Breast epithelium (tissue), 4 donors: Measurements from ENCODE around the gene KRT3. TPM values are rescaled to one million over a fixed set of nuclear protein-coding genes. Genes with fewer than 3 reads are reported as not detected.

Experiments used
- DNase-seq, 2 donors: peaks; one replicate each; pipeline ENCODE4 v3.0.0-alpha.2; 2019; ENCODE audit warnings: low spot score in 2 of 2
- H3K27ac ChIP-seq, 2 donors: fragments of 200-600 bp; sonication (generic) in 1 of 2; one replicate each; pipeline ENCODE4 v1.5.1; 2016 to 2019; ENCODE audit warnings: mild to moderate bottlenecking in 1 of 2
- H3K27me3 ChIP-seq, 2 donors: fragments of 200-600 bp; sonication (generic) in 1 of 2; one replicate each; pipeline versions ENCODE4 v1.5.1 to v1.6.0; 2017 to 2019; ENCODE audit warnings: control low read depth in 1 of 2, mild to moderate bottlenecking in 1 of 2
- H3K36me3 ChIP-seq: fragments of 200-600 bp; one replicate; pipeline ENCODE4 v1.5.1; 2019
- H3K4me1 ChIP-seq, 2 donors: fragments of 200-600 bp; sonication (generic); one replicate each; pipeline ENCODE4 v1.5.1; 2016 to 2019; ENCODE audit warnings: control low read depth in 1 of 2
- H3K4me3 ChIP-seq, 3 donors: fragments of 200-600 bp; sonication (generic); 1 replicate in 2 of 3; 2 replicates in 1 of 3; pipeline ENCODE4 v1.5.1; 2016 to 2019; ENCODE audit warnings: mild to moderate bottlenecking in 3 of 3, moderate library complexity in 2 of 3
- H3K9me3 ChIP-seq, 2 donors: fragments of 200-600 bp; sonication (generic) in 1 of 2; one replicate each; pipeline ENCODE4 v1.5.1; 2016 to 2019; ENCODE audit warnings: control low read depth in 1 of 2
- POLR2A ChIP-seq: fragments of 450-650 bp; IDR thresholded peaks from one replicate; pipeline ENCODE4 v1.6.1; 2016; ENCODE audit warnings: antibody characterized with exemption, mild to moderate bottlenecking, moderate library complexity
- POLR2AphosphoS5 ChIP-seq, 3 donors: sonication (generic); formaldehyde crosslinking; IDR thresholded peaks; one replicate each; pipeline ENCODE4 v1.6.1; 2017; ENCODE audit warnings: antibody characterized with exemption in 3 of 3
- intact Hi-C: fragments of 100-400 bp; cut with DNase I; formaldehyde crosslinking; loops from one replicate; pipeline ENCODE4 v1.15.1; 2023; ENCODE audit warnings: low total_unique reads
- total RNA-seq, 3 donors: library from RNA; depleted of rRNA; stranded (reverse); fragments of >200 nt; gene quantifications; one replicate each; pipeline ENCODE4 v1.1.0, GENCODE V29; 2016
- TF ChIP-seq, protein P1 (sequence below), 3 donors: fragments of 450-650 bp; IDR thresholded peaks; one replicate each; pipeline ENCODE4 v1.5.1; 2016 to 2017; ENCODE audit warnings: antibody characterized with exemption in 3 of 3, mild to moderate bottlenecking in 3 of 3, moderate library complexity in 3 of 3

Gene KRT3
- total RNA-seq, 3 donors from 2014 or later, result not detected

DNA sequence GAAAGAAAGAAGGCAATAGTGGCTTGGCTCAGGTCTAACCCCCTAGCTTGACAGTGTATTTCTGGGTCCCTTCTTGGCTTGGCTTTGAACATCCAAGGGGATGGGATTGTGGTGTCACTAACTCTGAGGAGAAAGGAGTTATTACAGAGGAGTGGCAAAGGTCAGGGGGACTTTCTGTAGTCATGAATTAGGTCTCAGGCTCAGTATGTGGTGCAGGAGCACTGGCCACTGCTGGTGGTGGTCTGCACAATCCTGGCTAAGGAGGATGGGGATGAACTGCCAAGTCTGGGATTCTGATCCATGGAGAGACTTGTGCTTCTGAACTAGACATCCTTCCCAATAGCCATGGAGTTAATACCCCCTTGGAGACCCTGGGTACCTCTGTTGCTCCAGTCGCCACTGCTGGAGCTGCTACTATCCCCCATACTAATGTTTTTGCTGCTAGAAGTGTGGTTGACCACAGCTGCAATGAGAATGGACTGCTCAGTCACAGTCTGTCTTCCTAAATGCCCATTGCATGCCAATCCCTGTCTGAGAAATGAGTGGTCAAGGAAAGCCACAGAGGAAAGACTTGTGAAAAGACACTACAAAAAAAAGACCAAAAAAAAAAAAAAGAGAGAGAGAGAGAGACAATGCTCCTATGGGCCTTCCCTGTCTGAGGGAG lies 51.3 kb downstream of the KRT3 start:
- no peak overlapping the region for H3K27ac ChIP-seq

DNA sequence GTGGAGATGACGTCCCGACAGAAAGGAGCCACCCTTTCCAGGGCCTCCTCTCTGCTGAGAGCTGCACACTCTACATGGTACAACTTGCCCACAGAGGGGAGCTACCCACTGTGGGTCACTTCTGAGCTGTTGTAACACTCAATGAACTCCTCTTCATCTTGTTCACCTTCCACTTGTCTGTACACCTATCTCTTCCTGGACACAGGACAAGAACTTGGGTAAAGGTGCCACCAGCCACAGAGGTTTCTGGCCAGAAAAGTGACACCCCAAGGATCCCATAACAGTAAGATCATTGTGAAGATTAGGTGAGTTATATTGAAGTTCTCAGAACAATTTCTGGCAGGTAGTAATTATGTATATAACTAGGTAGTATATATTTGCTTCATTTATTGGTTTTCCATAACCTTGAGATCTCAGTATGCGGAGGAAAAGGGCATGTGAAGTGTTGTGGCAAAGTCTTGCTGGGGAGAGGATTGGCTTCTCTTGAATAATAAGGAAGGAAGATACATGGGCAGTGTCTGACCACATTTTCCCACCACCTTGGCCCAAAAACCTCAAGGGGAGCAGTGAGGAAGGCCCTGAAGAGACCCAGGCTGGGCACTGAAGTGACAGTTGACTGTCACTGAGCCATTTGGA lies 53.0 kb downstream of the KRT3 start:
- H3K4me3 ChIP-seq, result no peak overlapping the region
- intact Hi-C loops, result no loop called here
- no peaks in the 10 kb centered on the region for H3K4me1 ChIP-seq
- H3K9me3 ChIP-seq, result no peaks in the 10 kb centered on the region
- H3K36me3 ChIP-seq, result no peaks in the 10 kb centered on the region
- DNase-seq, result no peak
- H3K27ac ChIP-seq, result no peak overlapping the region
- H3K27me3 ChIP-seq, result peaks cover 0 to 8% of the 10 kb centered on the region in 2 donors
- TF ChIP-seq POLR2A (no peak), POLR2AphosphoS5 (IDR thresholded peaks at IDR 0.05) (no peak)
- TF ChIP-seq, protein P1, sequence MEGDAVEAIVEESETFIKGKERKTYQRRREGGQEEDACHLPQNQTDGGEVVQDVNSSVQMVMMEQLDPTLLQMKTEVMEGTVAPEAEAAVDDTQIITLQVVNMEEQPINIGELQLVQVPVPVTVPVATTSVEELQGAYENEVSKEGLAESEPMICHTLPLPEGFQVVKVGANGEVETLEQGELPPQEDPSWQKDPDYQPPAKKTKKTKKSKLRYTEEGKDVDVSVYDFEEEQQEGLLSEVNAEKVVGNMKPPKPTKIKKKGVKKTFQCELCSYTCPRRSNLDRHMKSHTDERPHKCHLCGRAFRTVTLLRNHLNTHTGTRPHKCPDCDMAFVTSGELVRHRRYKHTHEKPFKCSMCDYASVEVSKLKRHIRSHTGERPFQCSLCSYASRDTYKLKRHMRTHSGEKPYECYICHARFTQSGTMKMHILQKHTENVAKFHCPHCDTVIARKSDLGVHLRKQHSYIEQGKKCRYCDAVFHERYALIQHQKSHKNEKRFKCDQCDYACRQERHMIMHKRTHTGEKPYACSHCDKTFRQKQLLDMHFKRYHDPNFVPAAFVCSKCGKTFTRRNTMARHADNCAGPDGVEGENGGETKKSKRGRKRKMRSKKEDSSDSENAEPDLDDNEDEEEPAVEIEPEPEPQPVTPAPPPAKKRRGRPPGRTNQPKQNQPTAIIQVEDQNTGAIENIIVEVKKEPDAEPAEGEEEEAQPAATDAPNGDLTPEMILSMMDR (IDR thresholded peaks at IDR 0.05), result no peak

More for the DNA sequence above, 51.3 kb downstream of the KRT3 start:
- TF ChIP-seq POLR2A, result no peak
- TF ChIP-seq, protein P1 (IDR thresholded peaks at IDR 0.05), result no peak
- TF ChIP-seq POLR2AphosphoS5 (IDR thresholded peaks at IDR 0.05), result no peak
- Histone ChIP-seq H3K9me3 (no peaks in the 10 kb centered on the region), H3K36me3 (no peaks in the 10 kb centered on the region), H3K4me3 (no peak overlapping the region), H3K27me3 (peaks cover 0 to 8% of the 10 kb centered on the region in 2 donors), H3K4me1 (no peaks in the 10 kb centered on the region)
- DNase-seq, result no peak
- intact Hi-C loops, result no loop called here

DNA sequence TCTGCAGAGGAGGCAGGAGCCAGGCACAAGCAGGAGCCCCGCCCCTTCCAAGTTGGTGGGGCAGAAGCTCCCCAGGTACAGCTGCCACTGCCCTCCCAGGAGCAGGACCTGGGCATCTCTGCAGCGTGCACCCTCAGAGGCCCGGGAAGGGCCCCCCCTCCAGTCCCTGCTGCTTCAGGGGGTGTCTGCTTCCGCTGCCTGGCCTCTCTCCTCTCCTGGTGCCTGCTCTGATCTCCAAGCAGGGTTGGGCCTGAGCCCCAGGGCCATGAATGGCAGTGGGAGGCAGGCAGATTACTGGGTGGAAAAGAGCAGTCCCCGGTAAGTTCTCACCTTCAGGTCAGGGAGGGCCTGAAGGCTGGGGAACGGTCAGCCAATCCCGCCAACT lies 53.7 kb downstream of the KRT3 start:
- Histone ChIP-seq H3K36me3 (no peaks in the 10 kb centered on the region), H3K27me3 (peaks cover 0 to 8% of the 10 kb centered on the region in 2 donors), H3K4me1 (no peaks in the 10 kb centered on the region), H3K4me3 (no peak overlapping the region), H3K9me3 (no peaks in the 10 kb centered on the region), H3K27ac (no peak overlapping the region)
- no peak for TF ChIP-seq POLR2A
- TF ChIP-seq, protein P1 (IDR thresholded peaks at IDR 0.05), result no peak
- no peak for TF ChIP-seq POLR2AphosphoS5 (IDR thresholded peaks at IDR 0.05)
- DNase-seq, result no peak
- intact Hi-C loops, result no loop called here

DNA sequence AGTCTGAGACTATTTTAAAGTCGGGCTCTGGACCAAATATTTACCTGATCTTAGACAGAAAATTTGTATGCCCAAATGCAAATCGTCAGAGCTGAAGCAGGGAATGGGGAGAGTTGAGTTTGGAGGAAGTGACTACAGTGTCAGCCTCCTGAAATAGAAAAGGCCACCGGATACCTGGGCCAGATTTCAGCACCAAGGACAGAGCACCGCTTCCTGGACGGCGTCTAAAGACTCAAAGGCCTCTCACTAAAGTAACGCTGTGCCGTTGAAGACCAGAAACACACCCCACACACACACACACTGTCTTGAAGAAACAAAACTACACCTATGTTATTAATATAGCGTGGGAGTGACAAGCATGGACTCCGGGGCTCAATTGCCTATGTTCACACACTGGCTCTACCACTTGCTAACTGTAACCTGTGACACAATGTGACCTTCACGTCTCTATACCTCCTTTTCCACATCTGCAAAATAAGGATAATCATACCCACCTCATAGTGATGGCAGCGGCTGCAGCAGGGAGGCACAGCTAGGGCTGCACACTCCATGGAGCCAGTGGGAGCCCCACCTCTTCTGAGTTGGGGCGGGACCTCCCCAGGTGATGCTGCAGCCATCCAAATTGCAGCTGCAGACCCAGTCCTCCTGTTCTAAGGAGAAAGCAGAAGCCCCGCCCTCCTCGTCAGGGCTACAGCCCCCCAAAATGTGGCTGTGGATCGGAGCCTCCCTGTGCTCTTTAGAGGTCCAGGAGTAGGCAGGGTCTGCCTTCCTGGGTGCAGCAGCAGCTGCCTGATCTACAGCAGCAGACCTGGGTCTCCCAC lies 54.3 kb downstream of the KRT3 start:
- no peak overlapping the region for H3K4me3 ChIP-seq
- no peaks in the 10 kb centered on the region for H3K36me3 ChIP-seq
- intact Hi-C loops, result no loop called here
- H3K27ac ChIP-seq, result no peak overlapping the region
- no peaks in the 10 kb centered on the region for H3K9me3 ChIP-seq
- peak in 1 of 2 donors; percentile 61 for DNase-seq
- H3K4me1 ChIP-seq, result no peaks in the 10 kb centered on the region
- TF ChIP-seq POLR2AphosphoS5 (IDR thresholded peaks at IDR 0.05), result no peak
- TF ChIP-seq, protein P1 (IDR thresholded peaks at IDR 0.05), result no peak
- no peak for TF ChIP-seq POLR2A
- peaks cover 0 to 11% of the 10 kb centered on the region in 2 donors for H3K27me3 ChIP-seq

DNA sequence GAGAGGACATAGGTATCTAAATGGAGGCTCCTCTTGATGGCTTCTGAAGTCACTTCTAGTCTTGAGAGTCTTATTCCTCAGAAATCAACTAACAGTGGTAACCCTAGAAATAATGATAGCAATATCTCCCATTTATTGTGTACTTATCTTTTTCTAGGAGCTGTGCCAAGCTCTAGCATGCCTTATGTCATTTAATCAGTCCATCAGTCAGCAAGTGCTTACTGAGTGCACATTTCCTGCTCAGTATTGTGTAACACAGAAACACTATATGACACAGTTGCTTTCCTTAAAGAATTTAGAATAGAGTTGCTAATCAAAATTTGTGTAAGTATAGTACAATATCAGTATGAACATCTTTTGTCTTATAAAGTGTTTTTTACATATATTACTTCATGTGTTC lies 55.3 kb downstream of the KRT3 start:
- peaks cover 0 to 18% of the 10 kb centered on the region in 2 donors for H3K27me3 ChIP-seq
- no peak overlapping the region for H3K27ac ChIP-seq
- H3K4me1 ChIP-seq, result no peaks in the 10 kb centered on the region
- no peak overlapping the region for H3K4me3 ChIP-seq
- TF ChIP-seq POLR2AphosphoS5 (IDR thresholded peaks at IDR 0.05) (no peak), POLR2A (no peak)
- TF ChIP-seq, protein P1 (IDR thresholded peaks at IDR 0.05), result no peak
- intact Hi-C loops, result no loop called here
- no peak for DNase-seq
- no peaks in the 10 kb centered on the region for H3K9me3 ChIP-seq
- no peaks in the 10 kb centered on the region for H3K36me3 ChIP-seq
